Lower lobe of right lung (tissue), 2 donors: Measurements from ENCODE around the gene FAM237A. TPM values are rescaled to one million over a fixed set of nuclear protein-coding genes. Genes with fewer than 3 reads are reported as not detected.

Experiments
- ATAC-seq, 2 donors: fragments of 200-7000 bp; cut with Tn5 transposase; one replicate each; pipeline ENCODE4 v1.9.1; 2020 to 2022; ENCODE audit warnings: mild to moderate bottlenecking in 2 of 2, moderate library complexity in 2 of 2
- DNase-seq: peaks from one replicate; pipeline ENCODE4 v3.0.0-alpha.2; 2020
- H3K27ac ChIP-seq: fragments of 200-600 bp; one replicate; pipeline ENCODE4 v1.8.0; 2022
- H3K27me3 ChIP-seq: fragments of 200-600 bp; one replicate; pipeline ENCODE4 v1.8.0; 2022; ENCODE audit warnings: low read depth
- H3K36me3 ChIP-seq: fragments of 200-600 bp; one replicate; pipeline ENCODE4 v1.8.0; 2022; ENCODE audit warnings: mild to moderate bottlenecking
- H3K4me1 ChIP-seq: fragments of 200-600 bp; one replicate; pipeline ENCODE4 v1.8.0; 2022
- H3K4me3 ChIP-seq: fragments of 200-600 bp; one replicate; pipeline ENCODE4 v1.8.0; 2022; ENCODE audit warnings: mild to moderate bottlenecking
- H3K9me3 ChIP-seq: fragments of 200-600 bp; one replicate; pipeline ENCODE4 v1.8.0; 2022
- CTCF ChIP-seq: fragments of 200-600 bp; IDR thresholded peaks from one replicate; pipeline ENCODE4 v1.8.0; 2022; ENCODE audit warnings: antibody characterized with exemption, mild to moderate bottlenecking
- intact Hi-C: fragments of 100-400 bp; cut with DNase I; formaldehyde crosslinking; loops from one replicate; pipeline ENCODE4 v1.11.0; 2022
- total RNA-seq: library from RNA; stranded (reverse); fragmentation: NEBNext Ultra II Directional; extraction: Animal tissue kit (Norgen Biotek cat#: 25700); gene quantifications from one replicate; pipeline ENCODE4 v1.2.1, GENCODE V29; 2021
- donor health status: DM: no; HTN: yes; CAD: no; lungs with severe emphysema.

Gene FAM237A
- total RNA-seq, 1 donor from 2014 or later, result not detected

GRCh38 chr2:206647985-206648384, 5.7 kb downstream of the FAM237A start:
- no peak overlapping the region for H3K4me3 ChIP-seq
- TF ChIP-seq CTCF, result no peak
- no peaks in the 10 kb centered on the region for H3K9me3 ChIP-seq
- DNase-seq (no peak), ATAC-seq (no peak)
- intact Hi-C loops, result no loop called here
- no peak overlapping the region for H3K27ac ChIP-seq
- peaks cover 3% of the 10 kb centered on the region for H3K27me3 ChIP-seq
- no peaks in the 10 kb centered on the region for H3K36me3 ChIP-seq
- no peaks in the 10 kb centered on the region for H3K4me1 ChIP-seq

- H3K27me3 ChIP-seq, result no peaks in the 10 kb centered on the region
- ATAC-seq, result no peak
- DNase-seq, result no peak
Observed at GRCh38 chr2:206657087-206657486, 14.8 kb downstream of the FAM237A start.

GRCh38 chr2:206665251-206665650, 23.0 kb downstream of the FAM237A start:
- H3K36me3 ChIP-seq, result no peaks in the 10 kb centered on the region
- H3K27me3 ChIP-seq, result no peaks in the 10 kb centered on the region
- intact Hi-C loops, result no loop called here
- H3K9me3 ChIP-seq, result no peaks in the 10 kb centered on the region
- H3K27ac ChIP-seq, result no peak overlapping the region
- DNase-seq (no peak), ATAC-seq (no peak)
- H3K4me1 ChIP-seq, result no peaks in the 10 kb centered on the region
- no peak overlapping the region for H3K4me3 ChIP-seq
- TF ChIP-seq CTCF, result no peak

More at GRCh38 chr2:206657087-206657486, 14.8 kb downstream of the FAM237A start:
- no peaks in the 10 kb centered on the region for H3K4me1 ChIP-seq
- H3K36me3 ChIP-seq, result no peaks in the 10 kb centered on the region
- H3K4me3 ChIP-seq, result no peak overlapping the region
- H3K27ac ChIP-seq, result no peak overlapping the region
- TF ChIP-seq CTCF, result no peak
- no peaks in the 10 kb centered on the region for H3K9me3 ChIP-seq
- intact Hi-C loops, result no loop called here

GRCh38 chr2:206670531-206671319, 28.4 kb downstream of the FAM237A start:
- Histone ChIP-seq H3K4me1 (no peaks in the 10 kb centered on the region), H3K36me3 (no peaks in the 10 kb centered on the region), H3K27me3 (no peaks in the 10 kb centered on the region), H3K27ac (no peak overlapping the region), H3K9me3 (no peaks in the 10 kb centered on the region), H3K4me3 (no peak overlapping the region)
- DNase-seq (no peak), ATAC-seq (no peak)
- no peak for TF ChIP-seq CTCF
- intact Hi-C loops, result no loop called here

GRCh38 chr2:206683546-206683945, 41.3 kb downstream of the FAM237A start:
- Histone ChIP-seq H3K4me1 (no peaks in the 10 kb centered on the region), H3K9me3 (no peaks in the 10 kb centered on the region), H3K27ac (no peak overlapping the region), H3K27me3 (no peaks in the 10 kb centered on the region), H3K4me3 (no peak overlapping the region), H3K36me3 (no peaks in the 10 kb centered on the region)
- intact Hi-C loops, result no loop called here
- DNase-seq (no peak), ATAC-seq (no peak)
- no peak for TF ChIP-seq CTCF
